HG03460 (cell line): ENCODE measurements around the gene RAB40C.
"Not testable (repeated sequence)": the region's sequence is repeated elsewhere in the genome, so short reads cannot be mapped to it uniquely, and the experiment has no call there.

Source experiments
- ATAC-seq: cut with Tn5 transposase; IDR thresholded peaks from one replicate; pipeline ENCODE4 v1.9.1; 2021; ENCODE audit not compliant: unreplicated experiment

Gene RAB40C

GRCh38 chr16:588889-589657 lies 793 bp upstream of the RAB40C start:
- peak; percentile 67 for ATAC-seq

GRCh38 chr16:590188-590814 lies 435 bp downstream of the RAB40C start:
- no peak for ATAC-seq

- ATAC-seq, result no peak
Observed at GRCh38 chr16:590815-591200, 942 bp downstream of the RAB40C start.

- ATAC-seq, result no peak
Observed at GRCh38 chr16:591231-591630, 1.4 kb downstream of the RAB40C start.

GRCh38 chr16:591892-592517 lies 2.1 kb downstream of the RAB40C start:
- ATAC-seq, result no peak

GRCh38 chr16:592518-593306 lies 2.8 kb downstream of the RAB40C start:
- no peak for ATAC-seq

- no peak for ATAC-seq
Observed at GRCh38 chr16:593406-593805, 3.5 kb downstream of the RAB40C start.

- no peak for ATAC-seq
Observed at GRCh38 chr16:593807-594206, 3.9 kb downstream of the RAB40C start.

- ATAC-seq, result no peak
Observed at GRCh38 chr16:595094-595528, 5.2 kb downstream of the RAB40C start.

- no peak for ATAC-seq
Observed at GRCh38 chr16:595942-596735, 6.3 kb downstream of the RAB40C start.

GRCh38 chr16:596736-597060 lies 6.8 kb downstream of the RAB40C start:
- ATAC-seq, result no peak

GRCh38 chr16:597655-598054 lies 7.8 kb downstream of the RAB40C start:
- not testable (repeated sequence) for ATAC-seq

GRCh38 chr16:598823-599739 lies 9.2 kb downstream of the RAB40C start:
- no peak for ATAC-seq

GRCh38 chr16:600781-601180 lies 10.9 kb downstream of the RAB40C start:
- no peak for ATAC-seq

- no peak for ATAC-seq
Observed at GRCh38 chr16:603933-604332, 14.1 kb downstream of the RAB40C start.

- ATAC-seq, result no peak
Observed at GRCh38 chr16:606656-607307, 16.9 kb downstream of the RAB40C start.

- ATAC-seq, result no peak
Observed at GRCh38 chr16:608019-608418, 18.2 kb downstream of the RAB40C start.

GRCh38 chr16:609316-609715 lies 19.4 kb downstream of the RAB40C start:
- no peak for ATAC-seq

- ATAC-seq, result no peak
Observed at GRCh38 chr16:609984-610383, 20.1 kb downstream of the RAB40C start.
